Testis (tissue), 3 donors: ENCODE measurements around the gene TEKT2. TPM values are rescaled to one million over a fixed set of nuclear protein-coding genes. Genes with fewer than 3 reads are reported as not detected.

Experiments
- DNase-seq: peaks from one replicate; pipeline ENCODE4 v3.0.0-alpha.2; 2019
- H3K27ac ChIP-seq, 2 donors: fragments of 200-600 bp; sonication (generic); one replicate each; pipeline ENCODE4 v1.5.1; 2019
- H3K27me3 ChIP-seq: fragments of 200-600 bp; sonication (generic); one replicate; pipeline ENCODE4 v1.5.1; 2019
- H3K36me3 ChIP-seq: fragments of 200-600 bp; sonication (generic); one replicate; pipeline ENCODE4 v1.5.1; 2017; ENCODE audit warnings: low read depth; ENCODE audit errors: missing control alignments
- H3K4me1 ChIP-seq: fragments of 200-600 bp; sonication (generic); one replicate; pipeline ENCODE4 v1.5.1; 2019
- H3K4me3 ChIP-seq, 2 donors: fragments of 200-600 bp; sonication (generic); one replicate each; pipeline ENCODE4 v1.5.1; 2017 to 2019
- H3K9me3 ChIP-seq: fragments of 200-600 bp; sonication (generic); one replicate; pipeline ENCODE4 v1.5.1; 2017
- POLR2A ChIP-seq: fragments of 450-650 bp; IDR thresholded peaks from one replicate; pipeline ENCODE4 v1.6.1; 2017; ENCODE audit warnings: antibody characterized with exemption, mild to moderate bottlenecking, moderate library complexity
- WGBS, 2 donors: methylation state at CpG; one replicate each; pipeline ENCODE4 v1.1.5; 2018; 5-methylcytosine and 5-hydroxymethylcytosine counted together
- intact Hi-C: fragments of 100-400 bp; cut with DNase I; formaldehyde crosslinking; loops from one replicate; pipeline ENCODE4 v1.15.1; 2023; ENCODE audit warnings: low total_unique reads
- polyA plus RNA-seq: library from polyadenylated mRNA; stranded (reverse); fragments of 350-450 nt; fragmentation: Illumina TruSeq; extraction: RNeasy Lipid Tissue Mini Kit (QIAGEN cat#74804); gene quantifications from one replicate; pipeline ENCODE4 v1.2.3, GENCODE V29; 2014; ENCODE audit warnings: low read depth, low replicate concordance; ENCODE audit not compliant: insufficient read depth
- total RNA-seq, 2 donors: library from RNA; depleted of rRNA; stranded (reverse); fragments of >200 nt; gene quantifications; one replicate each; pipeline ENCODE4 v1.2.3, GENCODE V29; 2016
- TF ChIP-seq, protein P1 (sequence below), 3 experiments: fragments of 450-650 bp in 2 of 3; fragments of 200-600 bp in 1 of 3; sonication (generic) in 1 of 3; IDR thresholded peaks; one replicate each; pipeline ENCODE4 v1.5.1; 2016 to 2019; ENCODE audit warnings: antibody characterized with exemption in 3 of 3, mild to moderate bottlenecking in 2 of 3, moderate library complexity in 1 of 3

TEKT2 gene
- total and polyA plus RNA-seq, 3 donors from 2014 or later = 35.1 to 117 (median 65.0) TPM

DNA sequence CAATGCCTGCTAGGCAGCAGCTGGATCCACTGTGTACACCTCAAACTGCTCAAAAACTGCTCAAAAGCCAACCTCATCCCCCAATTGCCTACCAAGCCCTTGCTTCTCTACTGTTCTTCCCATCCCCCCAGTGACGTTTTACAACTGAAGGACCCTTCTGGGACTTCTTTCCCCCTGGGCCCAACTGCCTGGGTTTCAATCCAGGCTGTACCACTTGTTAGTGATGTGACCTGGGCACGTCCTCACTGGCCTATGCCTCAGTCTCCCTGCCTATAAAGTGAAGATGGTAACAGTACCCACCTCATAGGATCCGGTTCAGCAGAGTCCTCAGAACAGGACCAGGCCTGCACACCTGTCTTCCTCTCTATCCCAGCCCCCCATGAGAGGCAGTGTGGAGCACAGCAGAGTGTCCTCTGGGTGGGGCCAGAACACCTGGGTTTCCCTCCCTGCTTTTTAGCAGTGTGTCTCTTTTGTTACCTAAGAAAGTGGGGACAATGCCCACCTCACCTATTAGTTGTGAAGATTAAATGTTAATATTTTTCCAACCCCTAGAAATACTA, 1.9 kb upstream of the TEKT2 start:
- TF ChIP-seq POLR2A = no peak
- TF ChIP-seq, protein P1, sequence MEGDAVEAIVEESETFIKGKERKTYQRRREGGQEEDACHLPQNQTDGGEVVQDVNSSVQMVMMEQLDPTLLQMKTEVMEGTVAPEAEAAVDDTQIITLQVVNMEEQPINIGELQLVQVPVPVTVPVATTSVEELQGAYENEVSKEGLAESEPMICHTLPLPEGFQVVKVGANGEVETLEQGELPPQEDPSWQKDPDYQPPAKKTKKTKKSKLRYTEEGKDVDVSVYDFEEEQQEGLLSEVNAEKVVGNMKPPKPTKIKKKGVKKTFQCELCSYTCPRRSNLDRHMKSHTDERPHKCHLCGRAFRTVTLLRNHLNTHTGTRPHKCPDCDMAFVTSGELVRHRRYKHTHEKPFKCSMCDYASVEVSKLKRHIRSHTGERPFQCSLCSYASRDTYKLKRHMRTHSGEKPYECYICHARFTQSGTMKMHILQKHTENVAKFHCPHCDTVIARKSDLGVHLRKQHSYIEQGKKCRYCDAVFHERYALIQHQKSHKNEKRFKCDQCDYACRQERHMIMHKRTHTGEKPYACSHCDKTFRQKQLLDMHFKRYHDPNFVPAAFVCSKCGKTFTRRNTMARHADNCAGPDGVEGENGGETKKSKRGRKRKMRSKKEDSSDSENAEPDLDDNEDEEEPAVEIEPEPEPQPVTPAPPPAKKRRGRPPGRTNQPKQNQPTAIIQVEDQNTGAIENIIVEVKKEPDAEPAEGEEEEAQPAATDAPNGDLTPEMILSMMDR (IDR thresholded peaks at IDR 0.05) = no peak
- Histone ChIP-seq H3K27ac (no peak overlapping the region), H3K9me3 (no peaks in the 10 kb centered on the region), H3K36me3 (no peaks in the 10 kb centered on the region), H3K4me3 (no peak overlapping the region), H3K4me1 (no peaks in the 10 kb centered on the region), H3K27me3 (no peaks in the 10 kb centered on the region)
- DNase-seq = no peak
- intact Hi-C loops = no loop called here
- 64 to 77% methylated on average over 2 to 3 of the region's 3 CpGs for WGBS, 2 donors

DNA sequence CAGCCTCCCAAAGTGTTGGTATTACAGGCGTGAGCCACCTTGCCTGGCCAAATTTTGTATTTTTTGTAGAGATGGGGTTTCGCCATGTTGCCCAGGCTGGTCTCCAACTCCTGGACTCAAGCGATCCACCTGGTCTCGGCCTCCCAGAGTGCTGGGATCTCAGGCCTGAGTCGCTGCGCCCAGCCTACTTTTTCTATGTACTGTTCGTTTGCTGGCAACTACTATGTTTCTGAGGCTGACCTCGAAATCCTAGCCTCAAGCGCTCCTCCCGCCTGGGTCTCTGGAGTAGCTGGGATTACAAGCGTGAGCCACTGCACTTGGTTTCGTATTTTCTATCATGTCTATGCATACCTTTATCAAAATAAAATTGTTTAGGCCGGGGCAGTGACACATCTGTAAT, 675 bp upstream of the TEKT2 start:
- no peak for DNase-seq
- 61 to 78% methylated on average over 13 of the region's 13 CpGs for WGBS, 2 donors
- H3K27ac ChIP-seq = no peak overlapping the region
- peaks cover under 1% of the 10 kb centered on the region for H3K4me1 ChIP-seq
- no peaks in the 10 kb centered on the region for H3K9me3 ChIP-seq
- H3K36me3 ChIP-seq = no peaks in the 10 kb centered on the region
- peak overlapping the region; percentile 33 to 62 for H3K4me3 ChIP-seq
- no peak for TF ChIP-seq POLR2A
- TF ChIP-seq, protein P1 (IDR thresholded peaks at IDR 0.05) = no peak
- H3K27me3 ChIP-seq = no peaks in the 10 kb centered on the region
- intact Hi-C loops = no loop called here

DNA sequence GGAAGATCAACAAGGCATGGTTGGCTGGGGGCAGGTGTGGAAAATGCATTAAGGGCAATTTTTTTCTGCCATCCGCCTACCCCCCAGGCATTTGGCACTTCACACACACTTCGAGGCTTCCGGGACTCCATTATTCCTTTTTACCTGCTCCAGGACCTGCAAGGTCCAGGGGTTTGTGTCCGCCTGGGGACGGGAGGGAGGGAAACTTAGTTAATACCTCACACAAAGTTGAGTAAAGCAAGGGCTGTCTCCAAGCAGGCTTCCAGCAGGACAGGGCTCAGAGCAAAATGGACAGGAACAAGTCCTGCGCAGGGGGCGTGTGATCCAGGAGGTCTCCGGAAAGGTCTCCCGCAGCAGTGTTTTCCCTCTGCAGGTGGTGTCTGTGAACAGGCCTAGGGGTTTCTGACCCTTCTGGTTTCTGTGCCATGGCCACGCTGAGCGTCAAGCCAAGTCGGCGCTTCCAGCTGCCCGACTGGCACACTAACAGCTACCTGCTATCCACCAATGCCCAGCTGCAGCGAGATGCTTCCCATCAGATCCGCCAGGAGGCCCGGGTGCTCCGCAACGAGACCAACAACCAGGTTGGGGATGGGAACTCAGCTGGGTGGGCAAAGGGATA, 712 bp downstream of the TEKT2 start:
- DNase-seq = no peak

DNA sequence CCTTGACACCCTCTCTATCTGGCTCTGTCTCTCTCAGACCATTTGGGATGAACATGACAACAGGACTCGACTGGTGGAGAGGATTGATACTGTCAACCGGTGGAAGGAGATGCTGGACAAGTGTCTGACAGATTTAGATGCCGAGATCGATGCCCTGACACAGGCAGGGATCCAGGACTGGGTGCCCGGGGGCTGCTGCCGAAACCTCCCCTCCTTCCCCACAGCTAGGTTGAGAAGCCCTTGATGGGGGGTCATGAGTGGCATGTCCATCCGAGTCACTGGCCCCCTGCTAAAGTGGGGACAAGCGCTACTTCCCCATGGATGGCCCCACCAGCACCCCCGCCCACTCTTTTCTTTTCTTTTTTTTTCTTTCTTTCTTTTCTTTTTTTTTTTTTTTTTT, 1.2 kb downstream of the TEKT2 start:
- Histone ChIP-seq H3K4me3 (peak overlapping the region in 1 of 2 donors; percentile 62), H3K27me3 (no peaks in the 10 kb centered on the region), H3K4me1 (peaks cover 9% of the 10 kb centered on the region), H3K36me3 (no peaks in the 10 kb centered on the region), H3K27ac (no peak overlapping the region), H3K9me3 (no peaks in the 10 kb centered on the region)
- intact Hi-C loops = no loop called here
- WGBS, 2 donors = 86 to 94% methylated on average over 9 of the region's 9 CpGs
- no peak for DNase-seq
- no peak for TF ChIP-seq POLR2A
- TF ChIP-seq, protein P1 (IDR thresholded peaks at IDR 0.05) = no peak

More for the DNA sequence above, 712 bp downstream of the TEKT2 start:
- 34 to 50% methylated on average over 12 to 19 of the region's 19 CpGs for WGBS, 2 donors
- H3K27me3 ChIP-seq = no peaks in the 10 kb centered on the region
- intact Hi-C loops = no loop called here
- H3K27ac ChIP-seq = no peak overlapping the region
- H3K4me3 ChIP-seq = peak overlapping the region; percentile 33 to 62
- TF ChIP-seq, protein P1 (IDR thresholded peaks at IDR 0.05) = no peak
- TF ChIP-seq POLR2A = no peak
- H3K4me1 ChIP-seq = peaks cover 3% of the 10 kb centered on the region
- no peaks in the 10 kb centered on the region for H3K9me3 ChIP-seq
- H3K36me3 ChIP-seq = no peaks in the 10 kb centered on the region
